ENCODE measurements around the gene THSD7A.

GRCh38 chr7:11751807-11752389 is 80.1 kb downstream of the THSD7A start:
- no peak for TF ChIP-seq POLR2A (IDR thresholded peaks at IDR 0.05)
- no peak for TF ChIP-seq CTCF (IDR thresholded peaks at IDR 0.05)

Measured in lower leg skin (tissue), 3 donors.